Esophagus squamous epithelium (tissue), 5 donors: ENCODE measurements around the gene THOC3. TPM values are rescaled to one million over a fixed set of nuclear protein-coding genes. Genes with fewer than 3 reads are reported as not detected.
"Not testable (repeated sequence)": the region's sequence is repeated elsewhere in the genome, so short reads cannot be mapped to it uniquely, and the experiment has no call there.

Experiments used
- DNase-seq: peaks from one replicate; lab custom pipeline; 2025; lab: John Stamatoyannopoulos, UW
- H3K27ac ChIP-seq, 4 donors: fragments of 200-600 bp; sonication (generic); one replicate each; pipeline ENCODE4 v1.5.1; 2016 to 2019; ENCODE audit warnings: mild to moderate bottlenecking in 1 of 4
- H3K27me3 ChIP-seq, 4 donors: fragments of 200-600 bp; sonication (generic); 1 replicate in 3 of 4; 2 replicates in 1 of 4; pipeline versions ENCODE4 v1.5.1 to v1.6.0; 2017 to 2021; ENCODE audit warnings: antibody characterized with exemption in 1 of 4
- H3K36me3 ChIP-seq, 3 donors: fragments of 200-600 bp; sonication (generic); one replicate each; pipeline ENCODE4 v1.5.1; 2016 to 2019
- H3K4me1 ChIP-seq, 3 donors: fragments of 200-600 bp; sonication (generic); one replicate each; pipeline ENCODE4 v1.5.1; 2017 to 2019
- H3K4me3 ChIP-seq, 4 donors: fragments of 200-600 bp; sonication (generic); 1 replicate in 3 of 4; 2 replicates in 1 of 4; pipeline ENCODE4 v1.5.1; 2016 to 2019; ENCODE audit warnings: mild to moderate bottlenecking in 2 of 4, moderate library complexity in 1 of 4
- H3K9me3 ChIP-seq, 3 donors: fragments of 200-600 bp; sonication (generic); one replicate each; pipeline ENCODE4 v1.5.1; 2016 to 2019
- CTCF ChIP-seq, 6 experiments: fragments of 450-650 bp in 4 of 6; fragments of 200-600 bp in 2 of 6; sonication (generic) in 2 of 6; IDR thresholded peaks; one replicate each; pipeline ENCODE4 v1.5.1; 2016 to 2019; ENCODE audit warnings: antibody characterized with exemption in 6 of 6, mild to moderate bottlenecking in 4 of 6, moderate library complexity in 4 of 6
- POLR2A ChIP-seq, 4 donors: fragments of 450-650 bp; IDR thresholded peaks; one replicate each; pipeline ENCODE4 v1.6.1; 2017; ENCODE audit warnings: antibody characterized with exemption in 4 of 4, mild to moderate bottlenecking in 4 of 4, moderate library complexity in 3 of 4
- WGBS, 2 donors: methylation state at CpG; one replicate each; pipeline ENCODE4 v1.1.5; 2018; 5-methylcytosine and 5-hydroxymethylcytosine counted together
- intact Hi-C: fragments of 100-400 bp; cut with DNase I; formaldehyde crosslinking; loops from one replicate; pipeline ENCODE4 v1.15.0; 2022
- total RNA-seq, 4 donors: library from RNA; depleted of rRNA; stranded (reverse); fragments of >200 nt; gene quantifications; one replicate each; pipeline ENCODE4 v1.1.0, GENCODE V29; 2016
- donor health status: DM: yes; HTN: yes; CAD: no.

The THOC3 gene
- total RNA-seq, 4 donors from 2014 or later, result 105 to 201 (median 127) TPM

- WGBS, 2 donors, result 58 to 62% methylated on average over 3 of the region's 3 CpGs
- H3K27me3 ChIP-seq, result no peaks in the 10 kb centered on the region
- H3K9me3 ChIP-seq, result no peaks in the 10 kb centered on the region
- intact Hi-C loops, result no loop called here
- H3K4me1 ChIP-seq, result peaks cover 0 to 12% (median 0%) of the 10 kb centered on the region in 3 donors
- H3K36me3 ChIP-seq, result peaks cover 0 to 29% (median 0%) of the 10 kb centered on the region in 3 donors
- no peak for TF ChIP-seq CTCF (IDR thresholded peaks at IDR 0.05)
- no peak for TF ChIP-seq POLR2A (IDR thresholded peaks at IDR 0.05)
- no peak overlapping the region for H3K27ac ChIP-seq
- H3K4me3 ChIP-seq, result no peak overlapping the region
- no peak for DNase-seq
Measured at GRCh38 chr5:175922192-175922885, 45.8 kb downstream of the THOC3 start.

GRCh38 chr5:175921061-175921730 is 46.9 kb downstream of the THOC3 start:
- no peak for TF ChIP-seq POLR2A (IDR thresholded peaks at IDR 0.05)
- TF ChIP-seq CTCF (IDR thresholded peaks at IDR 0.05), result no peak
- H3K4me3 ChIP-seq, result no peak overlapping the region
- no peaks in the 10 kb centered on the region for H3K27me3 ChIP-seq
- intact Hi-C loops, result no loop called here
- H3K27ac ChIP-seq, result no peak overlapping the region
- DNase-seq, result no peak
- 88 to 89% methylated on average over 9 of the region's 9 CpGs for WGBS, 2 donors
- H3K9me3 ChIP-seq, result no peaks in the 10 kb centered on the region
- H3K4me1 ChIP-seq, result peaks cover 0 to 12% (median 0%) of the 10 kb centered on the region in 3 donors
- peaks cover 0 to 37% (median 0%) of the 10 kb centered on the region in 3 donors for H3K36me3 ChIP-seq

GRCh38 chr5:175920231-175920811 is 47.8 kb downstream of the THOC3 start:
- WGBS, 2 donors, result 71 to 79% methylated on average over 9 of the region's 9 CpGs
- no peaks in the 10 kb centered on the region for H3K27me3 ChIP-seq
- DNase-seq, result no peak

GRCh38 chr5:175915066-175916037 is 52.8 kb downstream of the THOC3 start:
- 44 to 61% methylated on average over 3 to 6 of the region's 7 CpGs for WGBS, 2 donors
- intact Hi-C loops, result not testable (repeated sequence)

More at GRCh38 chr5:175920231-175920811, 47.8 kb downstream of the THOC3 start:
- intact Hi-C loops, result no loop called here
- H3K27ac ChIP-seq, result no peak overlapping the region
- H3K4me1 ChIP-seq, result peaks cover 0 to 12% (median 0%) of the 10 kb centered on the region in 3 donors
- peaks cover 0 to 37% (median 0%) of the 10 kb centered on the region in 3 donors for H3K36me3 ChIP-seq
- no peaks in the 10 kb centered on the region for H3K9me3 ChIP-seq
- TF ChIP-seq POLR2A (IDR thresholded peaks at IDR 0.05), result no peak
- no peak for TF ChIP-seq CTCF (IDR thresholded peaks at IDR 0.05)
- H3K4me3 ChIP-seq, result no peak overlapping the region

GRCh38 chr5:175913835-175914672 is 54.1 kb downstream of the THOC3 start:
- no CpG with 5 or more reads among the region's 20 CpGs for WGBS, 2 donors
- not testable (repeated sequence) for H3K27ac ChIP-seq, H3K9me3 ChIP-seq

More at GRCh38 chr5:175915066-175916037, 52.8 kb downstream of the THOC3 start:
- H3K27me3 ChIP-seq, H3K4me3 ChIP-seq, H3K36me3 ChIP-seq, DNase-seq, H3K4me1 ChIP-seq, H3K9me3 ChIP-seq, H3K27ac ChIP-seq: not testable (repeated sequence)

GRCh38 chr5:175910072-175910471 is 58.0 kb downstream of the THOC3 start:
- H3K27me3 ChIP-seq, H3K4me3 ChIP-seq, intact Hi-C loops, DNase-seq, H3K36me3 ChIP-seq, H3K27ac ChIP-seq, H3K9me3 ChIP-seq: not testable (repeated sequence)
- peaks cover 0 to 13% (median 0%) of the 10 kb centered on the region in 3 donors for H3K4me1 ChIP-seq
- WGBS, 2 donors, result 69 to 74% methylated on average over 6 to 9 of the region's 12 CpGs

More at GRCh38 chr5:175913835-175914672, 54.1 kb downstream of the THOC3 start:
- H3K4me3 ChIP-seq, intact Hi-C loops, DNase-seq, H3K4me1 ChIP-seq, H3K27me3 ChIP-seq, H3K36me3 ChIP-seq: not testable (repeated sequence)
